ENCODE data around the gene AKT1.

DNA sequence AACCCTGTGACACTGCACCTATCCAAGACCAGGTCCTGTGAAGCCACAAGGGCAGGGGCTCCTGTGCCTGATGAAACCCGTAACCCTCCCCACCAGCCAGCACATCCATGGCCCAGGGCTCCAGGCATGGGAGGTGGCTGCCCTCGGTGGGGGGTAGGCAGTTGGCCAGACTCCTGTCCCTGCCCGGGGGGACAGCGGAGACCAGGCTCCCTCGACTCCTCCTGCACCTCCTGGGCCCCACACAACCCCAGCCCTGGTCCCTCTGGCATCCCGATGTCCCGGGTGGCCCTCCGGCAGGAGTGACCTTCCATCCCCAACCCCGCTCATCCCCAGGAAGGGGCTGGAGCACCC lies 11.4 kb downstream of the AKT1 start:
- TF ChIP-seq CTCF (conservative IDR thresholded peaks at IDR 0.05; ENCODE audit: low read depth, low read length) (no peak), RCOR1 (IDR thresholded peaks at IDR 0.05; ENCODE audit: insufficient replicate concordance, low read length) (no peak), MAFK (IDR thresholded peaks at IDR 0.05; ENCODE audit: low read depth, low read length) (no peak), USF2 (IDR thresholded peaks at IDR 0.05; ENCODE audit: low read depth, low read length) (no peak), BHLHE40 (IDR thresholded peaks at IDR 0.05; ENCODE audit: low read depth, low read length) (no peak), CEBPB (IDR thresholded peaks at IDR 0.05; ENCODE audit: low read depth, low read length) (no peak), POLR2A (IDR thresholded peaks at IDR 0.05; ENCODE audit: low read depth, low read length) (no peak)
